Transverse colon (tissue), 4 donors: Measurements from ENCODE around the gene PRR5. TPM values are rescaled to one million over a fixed set of nuclear protein-coding genes. Genes with fewer than 3 reads are reported as not detected.
"Not testable (repeated sequence)": the region's sequence is repeated elsewhere in the genome, so short reads cannot be mapped to it uniquely, and the experiment has no call there.

Source experiments
- DNase-seq: peaks from one replicate; pipeline ENCODE4 v3.0.0-alpha.2; 2019
- H3K27ac ChIP-seq, 4 donors: fragments of 200-600 bp; sonication (generic); 2 replicates each; pipeline ENCODE4 v1.5.1; 2016 to 2018; ENCODE audit warnings: inconsistent platforms in 4 of 4
- H3K27me3 ChIP-seq: fragments of 200-600 bp; sonication (generic); 2 replicates; pipeline ENCODE4 v1.5.1; 2017; ENCODE audit warnings: inconsistent platforms
- H3K36me3 ChIP-seq, 4 donors: fragments of 200-600 bp; sonication (generic); 2 replicates each; pipeline ENCODE4 v1.5.1; 2017 to 2019; ENCODE audit warnings: inconsistent platforms in 4 of 4
- H3K4me1 ChIP-seq, 4 donors: fragments of 200-600 bp; sonication (generic); 2 replicates each; pipeline ENCODE4 v1.5.1; 2017 to 2020; ENCODE audit warnings: inconsistent platforms in 4 of 4
- H3K4me3 ChIP-seq, 4 donors: fragments of 200-600 bp; sonication (generic); 1 replicate in 1 of 4; 2 replicates in 3 of 4; pipeline versions ENCODE4 v1.5.1 to v1.6.1; 2017 to 2019; ENCODE audit warnings: inconsistent platforms in 4 of 4
- H3K9me3 ChIP-seq, 2 donors: fragments of 200-600 bp; sonication (generic); 2 replicates each; pipeline ENCODE4 v1.5.1; 2017 to 2019; ENCODE audit warnings: inconsistent platforms in 2 of 2
- CTCF ChIP-seq, 5 experiments: fragments of 200-600 bp in 3 of 5; fragments of 450-650 bp in 2 of 5; sonication (generic) in 3 of 5; IDR thresholded peaks; 1 replicate in 2 of 5; 2 replicates in 3 of 5; pipeline ENCODE4 v1.5.1; 2016 to 2017; ENCODE audit warnings: antibody characterized with exemption in 5 of 5, inconsistent platforms in 3 of 5, mild to moderate bottlenecking in 2 of 5, moderate library complexity in 1 of 5
- EP300 ChIP-seq: sonication (generic); formaldehyde crosslinking; IDR thresholded peaks from one replicate; pipeline ENCODE4 v1.6.1; 2017; ENCODE audit warnings: antibody characterized with exemption, low read depth
- POLR2A ChIP-seq: fragments of 450-650 bp; IDR thresholded peaks from one replicate; pipeline ENCODE4 v1.6.1; 2016; ENCODE audit warnings: antibody characterized with exemption, mild to moderate bottlenecking, moderate library complexity
- POLR2AphosphoS5 ChIP-seq, 3 donors: sonication (generic); formaldehyde crosslinking; IDR thresholded peaks; one replicate each; pipeline ENCODE4 v1.6.1; 2016; ENCODE audit warnings: antibody characterized with exemption in 3 of 3
- WGBS, 2 donors: methylation state at CpG; one replicate each; pipeline ENCODE4 v1.1.5; 2018; ENCODE audit warnings: low coverage in 1 of 2; 5-methylcytosine and 5-hydroxymethylcytosine counted together
- in situ Hi-C, 4 donors: fragments of 200-750 bp; cut with MboI; loops; one replicate each; pipeline versions ENCODE4 v1.15.0 to v1.15.1; 2017; ENCODE audit warnings: low sequenced_read_pairs in 3 of 4, low pct_ligation_motif_present in 1 of 4, low pct_unique_long_range_greater_than_20kb in 1 of 4
- intact Hi-C: fragments of 100-400 bp; cut with DNase I; formaldehyde crosslinking; loops from one replicate; pipeline ENCODE4 v1.15.1; 2023; ENCODE audit warnings: low total_unique reads
- total RNA-seq, 4 donors: library from RNA; depleted of rRNA; stranded (reverse); fragments of >200 nt; gene quantifications; one replicate each; pipeline ENCODE4 v1.1.0, GENCODE V29; 2016

PRR5 gene
- total RNA-seq, 4 donors from 2014 or later = 17.7 to 68.3 (median 22.2) TPM

GRCh38 chr22:44678556-44679305 is 23.3 kb upstream of the PRR5 start:
- Histone ChIP-seq H3K27ac (no peak overlapping the region), H3K9me3 (no peaks in the 10 kb centered on the region), H3K4me3 (no peak overlapping the region), H3K27me3 (no peaks in the 10 kb centered on the region), H3K4me1 (peaks cover 0 to 20% (median 10%) of the 10 kb centered on the region in 4 donors), H3K36me3 (no peaks in the 10 kb centered on the region)
- WGBS, 2 donors = 59 to 84% methylated on average over 2 to 18 of the region's 18 CpGs
- no peak for DNase-seq
- intact Hi-C loops (no loop called here), in situ Hi-C loops (no loop called here)
- no peak for TF ChIP-seq EP300
- TF ChIP-seq POLR2A = no peak

- DNase-seq, in situ Hi-C loops, H3K9me3 ChIP-seq, H3K36me3 ChIP-seq, H3K27me3 ChIP-seq, H3K27ac ChIP-seq, intact Hi-C loops, H3K4me3 ChIP-seq: not testable (repeated sequence)
- H3K4me1 ChIP-seq = peaks cover 0 to 22% (median 10%) of the 10 kb centered on the region in 4 donors
- WGBS, 2 donors = 90% methylated on average over 9 of the region's 9 CpGs; no CpG with 5 or more reads in 1 of the 2 donors
These were observed 22.7 kb upstream of the PRR5 start for GRCh38 chr22:44679306-44679647.

- H3K27me3 ChIP-seq = no peaks in the 10 kb centered on the region
- H3K27ac ChIP-seq = no peak overlapping the region
- DNase-seq = no peak
- TF ChIP-seq POLR2AphosphoS5 (IDR thresholded peaks at IDR 0.05) (no peak), CTCF (IDR thresholded peaks at IDR 0.05) (no peak), EP300 (no peak), POLR2A (no peak)
- in situ Hi-C loops = no loop called here
- no peak overlapping the region for H3K4me3 ChIP-seq
- WGBS, 2 donors = 0 to 62% methylated on average over 1 to 5 of the region's 5 CpGs
- H3K36me3 ChIP-seq = no peaks in the 10 kb centered on the region
- H3K4me1 ChIP-seq = peaks cover 0 to 29% (median 12%) of the 10 kb centered on the region in 4 donors
- intact Hi-C loops = no loop called here
- no peaks in the 10 kb centered on the region for H3K9me3 ChIP-seq
These were observed 21.9 kb upstream of the PRR5 start for GRCh38 chr22:44680058-44680457.

GRCh38 chr22:44680481-44680894 is 21.5 kb upstream of the PRR5 start:
- H3K4me1 ChIP-seq = peaks cover 0 to 32% (median 17%) of the 10 kb centered on the region in 4 donors
- H3K9me3 ChIP-seq = no peaks in the 10 kb centered on the region
- 65 to 100% methylated on average over 2 to 7 of the region's 7 CpGs for WGBS, 2 donors
- intact Hi-C loops = no loop called here
- H3K27me3 ChIP-seq = no peaks in the 10 kb centered on the region
- in situ Hi-C loops = no loop called here
- H3K36me3 ChIP-seq = no peaks in the 10 kb centered on the region
- TF ChIP-seq POLR2AphosphoS5 (IDR thresholded peaks at IDR 0.05) (no peak), EP300 (no peak), POLR2A (no peak), CTCF (IDR thresholded peaks at IDR 0.05) (no peak)
- no peak for DNase-seq
- no peak overlapping the region for H3K27ac ChIP-seq
- H3K4me3 ChIP-seq = no peak overlapping the region

- Histone ChIP-seq H3K27ac (no peak overlapping the region), H3K4me1 (peaks cover 0 to 20% (median 9%) of the 10 kb centered on the region in 4 donors), H3K36me3 (no peaks in the 10 kb centered on the region), H3K9me3 (no peaks in the 10 kb centered on the region), H3K4me3 (no peak overlapping the region), H3K27me3 (no peaks in the 10 kb centered on the region)
- 72% methylated on average over 8 to 11 of the region's 11 CpGs for WGBS, 2 donors
- in situ Hi-C loops (no loop called here), intact Hi-C loops (no loop called here)
- no peak for DNase-seq
- TF ChIP-seq POLR2A (no peak), EP300 (no peak)
These were observed 19.3 kb upstream of the PRR5 start for GRCh38 chr22:44682556-44683168.
